Measurements from ENCODE around the gene KCNC1. TPM values are rescaled to one million over a fixed set of nuclear protein-coding genes. Genes with fewer than 3 reads are reported as not detected.

KCNC1 gene
- total and polyA plus RNA-seq, 2 of the 4 experiments (the other 2 are of a cell fraction): 0.03 TPM; not detected in 1

GRCh38 chr11:17777738-17778091 is 43.1 kb downstream of the KCNC1 start:
- Histone ChIP-seq H3K27ac (ENCODE audit: insufficient read depth, low read length) (no peak overlapping the region), H3K4me2 (ENCODE audit: low read depth, low read length) (no peak overlapping the region), H2BK5ac (ENCODE audit: low read depth, low read length, poor library complexity, severe bottlenecking) (no peak overlapping the region), H3K79me1 (ENCODE audit: low read depth in 1 of 2, low read length in 2 of 2) (no peaks in the 10 kb centered on the region), H4K20me1 (ENCODE audit: insufficient read depth, low read length) (no peaks in the 10 kb centered on the region), H2BK15ac (ENCODE audit: low read depth, low read length) (no peak overlapping the region), H3K36me3 (ENCODE audit: control insufficient read depth, insufficient read depth, low read length) (no peaks in the 10 kb centered on the region), H2AFZ (replicated peaks; ENCODE audit: low read length, poor library complexity) (no peak overlapping the region), H3K4me1 (ENCODE audit: control insufficient read depth, insufficient read depth, low read length) (no peaks in the 10 kb centered on the region), H4K5ac (ENCODE audit: low read depth, low read length) (no peak overlapping the region), H2AK5ac (ENCODE audit: low read depth, low read length) (no peak overlapping the region), H3K9me1 (ENCODE audit: insufficient read depth, low read length) (no peaks in the 10 kb centered on the region), H3K23ac (ENCODE audit: low read depth, low read length) (no peak overlapping the region), H4K8ac (ENCODE audit: low read depth in 2 of 2, low read length in 2 of 2) (no peak overlapping the region), H2AK9ac (replicated peaks; ENCODE audit: low read depth, low read length, poor library complexity) (no peak overlapping the region), H3K18ac (ENCODE audit: low read depth, low read length) (no peak overlapping the region), H3K4ac (ENCODE audit: low read depth, low read length) (no peak overlapping the region), H2BK20ac (ENCODE audit: low read depth, low read length) (no peak overlapping the region), H3K4me3 (ENCODE audit: insufficient read depth, low read depth, low read length) (no peak overlapping the region), H3K14ac (replicated peaks; ENCODE audit: low read depth, low read length) (no peak overlapping the region), H2BK120ac (ENCODE audit: low read depth, low read length) (no peak overlapping the region), H3K27me3 (ENCODE audit: control insufficient read depth, insufficient read depth, low read length) (no peaks in the 10 kb centered on the region; the same call in 1 of the 2 replicates), H4K91ac (ENCODE audit: insufficient read depth, low read depth, low read length) (no peak overlapping the region), H3K56ac (ENCODE audit: extremely low read depth, insufficient read depth, low read length) (no peak overlapping the region), H3K9me3 (ENCODE audit: control insufficient read depth, insufficient read depth, low read length) (no peaks in the 10 kb centered on the region), H3K9ac (ENCODE audit: low read depth, low read length) (no peak overlapping the region)
- DNase-seq (no peak), ATAC-seq (ENCODE audit: low read depth) (no peak)
- BruUV-seq (replicated peaks): no TSS peak
- WGBS, 2 experiments (ENCODE audit: extremely low coverage in 2 of 2, insufficient read length in 1 of 2): no CpG with 5 or more reads among the region's 13 CpGs
- intact Hi-C loops (cut with micrococcal nuclease) (no loop called here), dilution Hi-C loops (cut with HindIII; ENCODE audit: low sequenced_read_pairs, unreplicated experiment) (no loop called here), in situ Hi-C loops (cut with MboI; ENCODE audit: low sequenced_read_pairs) (no loop called here)
- POLR2A ChIA-PET (ENCODE audit: unreplicated experiment): no interaction called here
- CTCF ChIA-PET: no interaction called here
- TF ChIP-seq RAD21 (IDR thresholded peaks at IDR 0.05; ENCODE audit: low read length) (no peak), SMC3 (IDR thresholded peaks at IDR 0.05; ENCODE audit: low read depth, low read length) (no peak), POLR2A (IDR thresholded peaks at IDR 0.05; ENCODE audit: low read depth, low read length) (no peak), RCOR1 (IDR thresholded peaks at IDR 0.05; ENCODE audit: insufficient replicate concordance, low read length) (no peak), MAFK (IDR thresholded peaks at IDR 0.05; ENCODE audit: low read depth, low read length) (no peak), CEBPB (IDR thresholded peaks at IDR 0.05; ENCODE audit: low read depth, low read length) (no peak)
